Thyroid gland (tissue), 4 donors: ENCODE data around the gene DCAF11.

ENCODE experiments used
- POLR2A ChIP-seq, 2 donors: fragments of 450-650 bp; IDR thresholded peaks; one replicate each; pipeline ENCODE4 v1.6.1; 2017; ENCODE audit warnings: antibody characterized with exemption in 2 of 2, mild to moderate bottlenecking in 2 of 2, moderate library complexity in 1 of 2
- TF ChIP-seq, protein P1 (sequence below), 6 experiments: fragments of 200-600 bp in 3 of 6; fragments of 450-650 bp in 3 of 6; sonication (generic) in 3 of 6; IDR thresholded peaks; one replicate each; pipeline ENCODE4 v1.5.1; 2016 to 2019; ENCODE audit warnings: antibody characterized with exemption in 6 of 6, mild to moderate bottlenecking in 2 of 6, inconsistent platforms in 1 of 6, moderate library complexity in 1 of 6

DNA sequence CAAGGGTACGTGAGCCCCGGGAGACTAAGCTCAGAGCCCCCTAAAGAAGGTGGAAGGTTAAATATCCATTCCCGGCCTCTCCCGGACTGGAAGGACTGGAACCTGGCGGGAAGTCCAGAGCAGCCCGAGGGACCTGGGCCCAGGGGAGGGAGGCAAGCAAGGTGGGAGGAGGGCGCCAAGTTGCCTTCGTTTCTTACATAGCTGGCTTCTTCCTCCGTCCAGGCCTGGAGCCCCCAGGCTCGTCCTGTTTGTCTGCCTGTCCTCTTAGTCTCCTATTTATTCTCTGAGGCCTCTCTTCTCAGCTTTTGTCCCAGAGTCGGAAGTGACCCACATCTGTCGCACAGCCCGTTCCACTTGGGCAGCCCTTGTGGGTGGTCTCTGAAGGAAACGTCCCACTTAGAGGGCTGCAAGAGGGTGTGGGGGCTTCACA, 19.7 kb upstream of the DCAF11 start:
- TF ChIP-seq, protein P1, sequence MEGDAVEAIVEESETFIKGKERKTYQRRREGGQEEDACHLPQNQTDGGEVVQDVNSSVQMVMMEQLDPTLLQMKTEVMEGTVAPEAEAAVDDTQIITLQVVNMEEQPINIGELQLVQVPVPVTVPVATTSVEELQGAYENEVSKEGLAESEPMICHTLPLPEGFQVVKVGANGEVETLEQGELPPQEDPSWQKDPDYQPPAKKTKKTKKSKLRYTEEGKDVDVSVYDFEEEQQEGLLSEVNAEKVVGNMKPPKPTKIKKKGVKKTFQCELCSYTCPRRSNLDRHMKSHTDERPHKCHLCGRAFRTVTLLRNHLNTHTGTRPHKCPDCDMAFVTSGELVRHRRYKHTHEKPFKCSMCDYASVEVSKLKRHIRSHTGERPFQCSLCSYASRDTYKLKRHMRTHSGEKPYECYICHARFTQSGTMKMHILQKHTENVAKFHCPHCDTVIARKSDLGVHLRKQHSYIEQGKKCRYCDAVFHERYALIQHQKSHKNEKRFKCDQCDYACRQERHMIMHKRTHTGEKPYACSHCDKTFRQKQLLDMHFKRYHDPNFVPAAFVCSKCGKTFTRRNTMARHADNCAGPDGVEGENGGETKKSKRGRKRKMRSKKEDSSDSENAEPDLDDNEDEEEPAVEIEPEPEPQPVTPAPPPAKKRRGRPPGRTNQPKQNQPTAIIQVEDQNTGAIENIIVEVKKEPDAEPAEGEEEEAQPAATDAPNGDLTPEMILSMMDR (IDR thresholded peaks at IDR 0.05): no peak
- TF ChIP-seq POLR2A (IDR thresholded peaks at IDR 0.05): no peak
